PC-3 (cell line): ENCODE measurements around the gene HGS. TPM values are rescaled to one million over a fixed set of nuclear protein-coding genes. Genes with fewer than 3 reads are reported as not detected.

ENCODE experiments used
- ATAC-seq: fragments of 200-7000 bp; cut with Tn5 transposase; 2 replicates; pipeline ENCODE4 v1.9.1; 2020; ENCODE audit warnings: mild to moderate bottlenecking, moderate library complexity
- BruUV-seq: library from RNA; stranded (reverse); fragments of 400-500 nt; replicated peaks from 2 replicates; lab custom pipeline; 2021; lab: Mats Ljungman, UMichigan
- CTCF ChIA-PET: fragments of 300-600 bp; sonication (Branson Sonifier 250); formaldehyde crosslinking; loops from one replicate; lab custom pipeline; 2022; ENCODE audit warnings: antibody characterized with exemption; lab: Charles Lee
- POLR2A ChIA-PET: fragments of 300-600 bp; sonication (Branson Sonifier 250); formaldehyde crosslinking; loops from one replicate; lab custom pipeline; 2022; ENCODE audit warnings: antibody characterized with exemption; ENCODE audit not compliant: unreplicated experiment; lab: Charles Lee
- DNase-seq: peaks from one replicate; pipeline ENCODE4 v3.0.0-alpha.2; 2015
- H2AFZ ChIP-seq: fragments of 300-600 bp; sonication (generic); 2 replicates; pipeline ENCODE4 v1.6.0; 2016; ENCODE audit warnings: antibody characterized with exemption, low read length
- H3F3A ChIP-seq: fragments of 300-600 bp; sonication (generic); one replicate; pipeline ENCODE4 v1.6.0; 2017; ENCODE audit warnings: antibody characterized with exemption, low read length, control low read depth, mild to moderate bottlenecking; ENCODE audit not compliant: unreplicated experiment
- H3K27ac ChIP-seq: fragments of 300-600 bp; sonication (generic); 2 replicates; pipeline ENCODE4 v1.5.1; 2016; ENCODE audit warnings: mild to moderate bottlenecking, low read length
- H3K27me3 ChIP-seq: fragments of 300-600 bp; sonication (generic); 2 replicates; pipeline ENCODE4 v1.6.1; 2016; ENCODE audit warnings: low read length, mixed read lengths
- H3K36me3 ChIP-seq: fragments of 300-600 bp; sonication (generic); 2 replicates; pipeline ENCODE4 v1.6.1; 2016; ENCODE audit warnings: low read depth, mixed run types, low read length, mixed read lengths
- H3K4me1 ChIP-seq: fragments of 300-600 bp; sonication (generic); 2 replicates; pipeline ENCODE4 v1.5.1; 2016; ENCODE audit warnings: low read length; ENCODE audit not compliant: insufficient read depth
- H3K4me2 ChIP-seq: fragments of 300-600 bp; sonication (generic); 2 replicates; pipeline ENCODE4 v1.6.0; 2016; ENCODE audit warnings: low read length
- H3K4me3 ChIP-seq: fragments of 300-600 bp; sonication (generic); 2 replicates; pipeline ENCODE4 v1.5.1; 2016; ENCODE audit warnings: mild to moderate bottlenecking, low read length, mixed read lengths
- H3K79me2 ChIP-seq: fragments of 300-600 bp; sonication (generic); 2 replicates; pipeline ENCODE4 v1.6.1; 2017; ENCODE audit warnings: low read length, mixed read lengths
- H3K9ac ChIP-seq: fragments of 300-600 bp; sonication (generic); 2 replicates; pipeline ENCODE4 v1.6.0; 2016; ENCODE audit warnings: mild to moderate bottlenecking, low read length
- H3K9me2 ChIP-seq: fragments of 300-600 bp; sonication (generic); replicated peaks from 2 replicates; pipeline ENCODE4 v1.6.1; 2016; ENCODE audit warnings: mixed run types, low read length, mixed read lengths
- H3K9me3 ChIP-seq: fragments of 300-600 bp; sonication (generic); 2 replicates; pipeline ENCODE4 v1.6.1; 2016; ENCODE audit warnings: low read length, mixed read lengths
- H4K20me1 ChIP-seq: fragments of 300-600 bp; sonication (generic); 2 replicates; pipeline ENCODE4 v1.6.1; 2016; ENCODE audit warnings: low read length, mixed read lengths
- CTCF ChIP-seq: fragments of 300-600 bp; sonication (generic); conservative IDR thresholded peaks from 2 replicates; pipeline ENCODE4 v1.5.1; 2017; ENCODE audit warnings: antibody characterized with exemption, low read depth, mild to moderate bottlenecking, low read length
- EZH2 ChIP-seq: fragments of 300-600 bp; sonication (generic); IDR thresholded peaks from one replicate; pipeline ENCODE4 v1.6.1; 2017; ENCODE audit warnings: antibody characterized with exemption, mild to moderate bottlenecking, low read length; ENCODE audit not compliant: unreplicated experiment
- EZH2phosphoT487 ChIP-seq: fragments of 300-600 bp; sonication (generic); IDR thresholded peaks from 2 replicates; pipeline ENCODE4 v1.6.1; 2018; ENCODE audit warnings: mild to moderate bottlenecking, antibody characterized with exemption, low read length, borderline replicate concordance
- intact Hi-C: fragments of 100-400 bp; cut with micrococcal nuclease; formaldehyde crosslinking; loops from 2 replicates; pipeline ENCODE4 v1.9.0; 2023
- total RNA-seq: library from RNA; depleted of rRNA; stranded (reverse); fragments of >200 nt; gene quantifications from 2 replicates; pipeline ENCODE4 v1.2.3, GENCODE V29; 2014

The HGS gene
- total RNA-seq, 1 experiment from 2014 or later, result 177 TPM

GRCh38 chr17:81635973-81636504 lies 47.8 kb upstream of the HGS start:
- Histone ChIP-seq H3K27ac (peak overlapping the region; percentile 89), H3K79me2 (peaks cover 56% of the 10 kb centered on the region), H3K27me3 (no peaks in the 10 kb centered on the region), H2AFZ (no peak overlapping the region), H3F3A (no peaks in the 10 kb centered on the region), H3K4me1 (peaks cover 10% of the 10 kb centered on the region), H3K9ac (peak overlapping the region; percentile 99), H3K4me3 (peak overlapping the region; percentile 100), H3K9me3 (no peaks in the 10 kb centered on the region), H4K20me1 (peaks cover 35% of the 10 kb centered on the region), H3K9me2 (no peaks in the 10 kb centered on the region), H3K36me3 (peaks cover 4% of the 10 kb centered on the region; the same call in 1 of the 2 replicates), H3K4me2 (peak overlapping the region; percentile 95)
- BruUV-seq, result no TSS peak
- ChIA-PET CTCF (interaction anchor here (1.3 kb wide), 1 partner anchor 32 kb away, joined by 7 read pairs; no protein-coding TSS in a partner anchor), POLR2A (no interaction called here)
- DNase-seq, result peak; percentile 48
- no peak for TF ChIP-seq CTCF
- TF ChIP-seq EZH2, result no peak
- no peak for TF ChIP-seq EZH2phosphoT487
- intact Hi-C loops, result loop anchor here (2.0 kb wide), 1 partner anchor 31 kb away; the partner anchor contains the start of genes CCDC137 and OXLD1
- ATAC-seq, result peak; percentile 65

- Histone ChIP-seq H3K9ac (peak within 1 kb of the TSS; percentile 99), H2AFZ (peak within 1 kb of the TSS; percentile 84), H3K27ac (peak within 1 kb of the TSS; percentile 89), H4K20me1 (peaks cover 32% of the 10 kb centered on the region), H3K4me3 (peak within 1 kb of the TSS; percentile 100), H3K9me3 (no peaks in the 10 kb centered on the region), H3K36me3 (peaks cover 4% of the 10 kb centered on the region; the same call in 1 of the 2 replicates), H3F3A (no peaks in the 10 kb centered on the region), H3K4me2 (peak within 1 kb of the TSS; percentile 95), H3K79me2 (peaks cover 50% of the 10 kb centered on the region), H3K9me2 (no peaks in the 10 kb centered on the region), H3K27me3 (no peaks in the 10 kb centered on the region), H3K4me1 (peaks cover 11% of the 10 kb centered on the region)
- ATAC-seq (peak; percentile 80), DNase-seq (peak; percentile 88)
- TF ChIP-seq CTCF (no peak), EZH2phosphoT487 (no peak), EZH2 (no peak)
- BruUV-seq, result no TSS peak
- ChIA-PET POLR2A (no interaction called here), CTCF (interaction anchor here (1.3 kb wide), 1 partner anchor 31 kb away, joined by 7 read pairs; no protein-coding TSS in a partner anchor)
- intact Hi-C loops, result loop anchor here (2.0 kb wide), 1 partner anchor 30 kb away; the partner anchor contains the start of genes CCDC137 and OXLD1
Observed at GRCh38 chr17:81636505-81637288, 47.1 kb upstream of the HGS start, which contains the start of the genes NPLOC4 and TSPAN10. Gene NPLOC4, minus strand, starts transcription at chr17:81637112. Its CDS starts 182 bp downstream, at chr17:81636930. Gene TSPAN10, plus strand, starts transcription at chr17:81637196. Its CDS starts 5,217 bp downstream, at chr17:81642413.
